Neural crest cell (in vitro differentiated cells): ENCODE measurements around the gene KRTAP19-7. TPM values are rescaled to one million over a fixed set of nuclear protein-coding genes. Genes with fewer than 3 reads are reported as not detected.

Source experiments
- DNase-seq: peaks from one replicate; pipeline ENCODE4 v3.0.0; 2021; ENCODE audit warnings: low read depth, mixed read lengths, low spot score
- H3K27ac Mint-ChIP-seq: one replicate; pipeline ENCODE4 v1.8.0; 2021; ENCODE audit warnings: mild to moderate bottlenecking, mixed read lengths; ENCODE audit not compliant: unreplicated experiment
- H3K27me3 Mint-ChIP-seq: 2 replicates; pipeline ENCODE4 v1.8.0; 2021; ENCODE audit warnings: low read depth, mild to moderate bottlenecking, mixed read lengths
- H3K36me3 Mint-ChIP-seq: 2 replicates; pipeline ENCODE4 v1.8.0; 2021; ENCODE audit warnings: low read depth, mild to moderate bottlenecking, mixed read lengths
- H3K4me1 Mint-ChIP-seq: 2 replicates; pipeline ENCODE4 v1.8.0; 2021; ENCODE audit warnings: mixed read lengths
- H3K4me3 Mint-ChIP-seq: one replicate; pipeline ENCODE4 v1.8.0; 2021; ENCODE audit warnings: mild to moderate bottlenecking, mixed read lengths
- H3K9me3 Mint-ChIP-seq: 2 replicates; pipeline ENCODE4 v1.8.0; 2021; ENCODE audit warnings: mixed read lengths
- long read RNA-seq: library from polyadenylated mRNA; unstranded; transcript quantifications from one replicate; pipeline ENCODE4 v2.0.0, GENCODE V29; 2020
- total RNA-seq: library from RNA; stranded (reverse); gene quantifications from 2 replicates; pipeline ENCODE4 v1.2.1, GENCODE V29; 2021
- TF ChIP-seq, protein P1 (sequence below): fragments of 200-600 bp; sonication (generic); conservative IDR thresholded peaks from 2 replicates; pipeline ENCODE4 v1.5.0; 2021; ENCODE audit warnings: antibody characterized with exemption, mild to moderate bottlenecking

The KRTAP19-7 gene
- not detected in 2 replicates for total RNA-seq
- long read RNA-seq = 0 reads

GRCh38 chr21:30561264-30561895 is at the start of gene KRTAP19-7:
TSS of gene KRTAP19-7 (minus strand) at chr21:30561314. CDS start at chr21:30561289, 25 bp downstream.
- no peaks in the 10 kb centered on the region for H3K27me3 Mint-ChIP-seq
- H3K36me3 Mint-ChIP-seq = peaks cover 3% of the 10 kb centered on the region
- peaks cover 10% of the 10 kb centered on the region for H3K9me3 Mint-ChIP-seq
- H3K4me1 Mint-ChIP-seq = no peaks in the 10 kb centered on the region
- H3K4me3 Mint-ChIP-seq = no peak within 1 kb of the TSS
- TF ChIP-seq, protein P1, sequence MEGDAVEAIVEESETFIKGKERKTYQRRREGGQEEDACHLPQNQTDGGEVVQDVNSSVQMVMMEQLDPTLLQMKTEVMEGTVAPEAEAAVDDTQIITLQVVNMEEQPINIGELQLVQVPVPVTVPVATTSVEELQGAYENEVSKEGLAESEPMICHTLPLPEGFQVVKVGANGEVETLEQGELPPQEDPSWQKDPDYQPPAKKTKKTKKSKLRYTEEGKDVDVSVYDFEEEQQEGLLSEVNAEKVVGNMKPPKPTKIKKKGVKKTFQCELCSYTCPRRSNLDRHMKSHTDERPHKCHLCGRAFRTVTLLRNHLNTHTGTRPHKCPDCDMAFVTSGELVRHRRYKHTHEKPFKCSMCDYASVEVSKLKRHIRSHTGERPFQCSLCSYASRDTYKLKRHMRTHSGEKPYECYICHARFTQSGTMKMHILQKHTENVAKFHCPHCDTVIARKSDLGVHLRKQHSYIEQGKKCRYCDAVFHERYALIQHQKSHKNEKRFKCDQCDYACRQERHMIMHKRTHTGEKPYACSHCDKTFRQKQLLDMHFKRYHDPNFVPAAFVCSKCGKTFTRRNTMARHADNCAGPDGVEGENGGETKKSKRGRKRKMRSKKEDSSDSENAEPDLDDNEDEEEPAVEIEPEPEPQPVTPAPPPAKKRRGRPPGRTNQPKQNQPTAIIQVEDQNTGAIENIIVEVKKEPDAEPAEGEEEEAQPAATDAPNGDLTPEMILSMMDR = no peak
- H3K27ac Mint-ChIP-seq = no peak within 1 kb of the TSS
- no peak for DNase-seq

DNA sequence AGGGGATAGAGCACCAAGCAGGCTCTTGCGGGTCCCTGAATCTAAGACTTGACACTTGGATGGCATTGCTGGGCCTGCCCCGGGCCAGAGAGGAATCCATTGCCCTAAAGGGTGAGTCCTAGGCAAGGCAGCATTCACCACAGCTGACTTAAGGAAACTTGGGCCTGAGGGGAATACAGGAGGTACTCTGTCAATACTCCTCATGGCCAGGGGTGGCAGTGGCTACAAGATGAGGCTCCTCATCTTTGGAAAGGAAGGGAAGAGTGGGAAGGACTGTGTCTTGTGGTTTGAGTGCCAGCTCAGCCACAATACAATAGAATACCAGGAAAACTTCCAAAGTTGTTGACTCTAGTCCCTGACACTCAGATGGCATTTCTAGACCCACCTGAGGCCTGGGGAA is 44.9 kb upstream of the KRTAP19-7 start:
- Mint-ChIP-seq H3K9me3 (peaks cover 21% of the 10 kb centered on the region), H3K27me3 (no peaks in the 10 kb centered on the region), H3K4me1 (no peaks in the 10 kb centered on the region), H3K36me3 (no peaks in the 10 kb centered on the region), H3K27ac (no peak overlapping the region), H3K4me3 (no peak overlapping the region)
- no peak for DNase-seq
- TF ChIP-seq, protein P1 = no peak

- no peak within 1 kb of the TSS for H3K4me3 Mint-ChIP-seq
- peaks cover 17% of the 10 kb centered on the region for H3K9me3 Mint-ChIP-seq
- H3K27me3 Mint-ChIP-seq = no peaks in the 10 kb centered on the region
These were observed 39.7 kb upstream of the KRTAP19-7 start, which contains the start of gene KRTAP22-1 for GRCh38 chr21:30600787-30601186. TSS of gene KRTAP22-1 (plus strand) at chr21:30601087.

GRCh38 chr21:30598802-30599201 is 37.7 kb upstream of the KRTAP19-7 start, which contains the start of gene KRTAP6-2:
TSS of gene KRTAP6-2 (minus strand) at chr21:30598902. CDS start at chr21:30598874, 28 bp downstream.
- peaks cover 19% of the 10 kb centered on the region for H3K9me3 Mint-ChIP-seq
- H3K27ac Mint-ChIP-seq = no peak within 1 kb of the TSS
- H3K36me3 Mint-ChIP-seq = peaks cover 3% of the 10 kb centered on the region
- no peaks in the 10 kb centered on the region for H3K4me1 Mint-ChIP-seq
- no peaks in the 10 kb centered on the region for H3K27me3 Mint-ChIP-seq
- H3K4me3 Mint-ChIP-seq = no peak within 1 kb of the TSS
- TF ChIP-seq, protein P1 = no peak
- DNase-seq = no peak

More at GRCh38 chr21:30600787-30601186, 39.7 kb upstream of the KRTAP19-7 start, which contains the start of gene KRTAP22-1:
- Mint-ChIP-seq H3K27ac (no peak within 1 kb of the TSS), H3K4me1 (no peaks in the 10 kb centered on the region), H3K36me3 (peaks cover 3% of the 10 kb centered on the region)
- DNase-seq = no peak
- TF ChIP-seq, protein P1 = no peak

DNA sequence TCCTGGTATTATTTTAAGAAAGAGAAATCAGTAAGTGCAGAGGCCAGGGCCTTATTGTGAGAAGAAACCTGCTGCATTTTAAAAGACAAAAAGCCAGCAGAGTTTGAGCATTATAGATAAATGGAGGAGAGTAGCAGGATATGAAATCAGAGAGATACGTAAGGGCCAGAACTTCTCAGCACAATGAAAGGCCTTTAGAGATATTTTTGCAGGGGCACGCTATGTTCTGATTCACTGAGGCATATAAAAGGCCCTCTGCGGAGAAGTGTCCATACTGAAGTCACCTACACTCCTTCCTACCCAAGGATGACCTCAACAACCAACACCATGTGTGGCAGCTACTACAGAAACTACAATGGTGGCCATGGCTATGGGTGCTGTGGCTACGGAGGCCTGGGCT is 31.0 kb upstream of the KRTAP19-7 start, which contains the start of gene KRTAP6-3:
KRTAP6-3 (plus strand) TSS at position 301 of the 400 bp plus-strand sequence; CDS start at position 307, 6 bp downstream.
- Mint-ChIP-seq H3K27me3 (no peaks in the 10 kb centered on the region), H3K4me3 (no peak within 1 kb of the TSS), H3K9me3 (peaks cover 10% of the 10 kb centered on the region), H3K36me3 (no peaks in the 10 kb centered on the region), H3K4me1 (no peaks in the 10 kb centered on the region), H3K27ac (no peak within 1 kb of the TSS)
- DNase-seq = no peak
- TF ChIP-seq, protein P1 = no peak
